Bronchial epithelial cell (primary cell): ENCODE data around the gene IQSEC3. TPM values are rescaled to one million over a fixed set of nuclear protein-coding genes. Genes with fewer than 3 reads are reported as not detected.
A peak's percentile ranks its signal among the peaks of the same experiment; 100 is the strongest.

Experiments used
- DNase-seq: peaks from one replicate; pipeline ENCODE4 v3.0.0-alpha.2; 2010; ENCODE audit warnings: low read depth
- FAIRE-seq: peaks from 2 replicates; lab custom pipeline; 2011; peaks lifted over from hg19 to GRCh38; lab: Jason Lieb, UNC
- H3K27me3 ChIP-seq: 2 replicates; pipeline ENCODE4 v1.5.1; 2011; ENCODE audit warnings: low read length; ENCODE audit not compliant: control insufficient read depth, insufficient read depth
- H3K36me3 ChIP-seq: 2 replicates; pipeline ENCODE4 v1.5.1; 2011; ENCODE audit warnings: low read length; ENCODE audit not compliant: control insufficient read depth, insufficient read depth
- H3K4me3 ChIP-seq: 2 replicates; pipeline ENCODE4 v1.5.1; 2011; ENCODE audit warnings: mild to moderate bottlenecking, low read depth, low read length, control low read depth
- CTCF ChIP-seq: IDR thresholded peaks from 2 replicates; pipeline ENCODE4 v1.5.1; 2011; ENCODE audit warnings: mild to moderate bottlenecking, moderate library complexity, low read length, control low read depth, inconsistent platforms; ENCODE audit not compliant: insufficient read depth, severe bottlenecking
- total RNA-seq: library from RNA; depleted of rRNA; stranded (reverse); fragments of >200 nt; gene quantifications from 2 replicates; pipeline ENCODE4 v1.2.1, GENCODE V29; 2014

Gene IQSEC3
- total RNA-seq, 1 donor from 2014 or later: not detected

GRCh38 chr12:208813-209212 lies 142.2 kb downstream of the IQSEC3 start:
- DNase-seq: no peak
- no peak for FAIRE-seq
- Histone ChIP-seq H3K36me3 (no peaks in the 10 kb centered on the region), H3K4me3 (no peak overlapping the region), H3K27me3 (peaks cover 14% of the 10 kb centered on the region)
- TF ChIP-seq CTCF: no peak

DNA sequence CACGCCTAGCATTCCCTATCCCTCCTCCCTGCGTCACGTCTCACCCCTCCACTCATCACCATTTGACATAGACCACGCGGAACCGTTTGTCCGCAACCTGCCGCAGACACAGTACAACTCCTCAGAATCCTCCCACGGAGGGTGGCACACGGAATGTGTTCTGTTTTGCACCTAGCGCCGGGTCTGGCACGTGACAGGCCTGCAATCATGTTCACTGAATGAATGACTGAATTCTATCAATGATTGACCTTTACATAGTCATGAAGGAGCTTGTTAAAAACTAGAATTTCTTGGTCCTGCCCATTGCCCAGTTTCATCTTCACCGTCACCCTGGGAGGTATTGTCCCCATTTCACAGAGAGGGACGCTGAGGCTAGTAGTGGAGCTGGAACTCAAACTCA lies 142.7 kb downstream of the IQSEC3 start:
- DNase-seq: no peak
- Histone ChIP-seq H3K27me3 (peaks cover 13% of the 10 kb centered on the region), H3K4me3 (no peak overlapping the region), H3K36me3 (no peaks in the 10 kb centered on the region)
- no peak for TF ChIP-seq CTCF
- no peak for FAIRE-seq

GRCh38 chr12:209851-210250 lies 143.3 kb downstream of the IQSEC3 start:
- Histone ChIP-seq H3K36me3 (no peaks in the 10 kb centered on the region), H3K4me3 (no peak overlapping the region), H3K27me3 (peaks cover 13% of the 10 kb centered on the region)
- FAIRE-seq (peak; percentile 47), DNase-seq (no peak)
- TF ChIP-seq CTCF: no peak

DNA sequence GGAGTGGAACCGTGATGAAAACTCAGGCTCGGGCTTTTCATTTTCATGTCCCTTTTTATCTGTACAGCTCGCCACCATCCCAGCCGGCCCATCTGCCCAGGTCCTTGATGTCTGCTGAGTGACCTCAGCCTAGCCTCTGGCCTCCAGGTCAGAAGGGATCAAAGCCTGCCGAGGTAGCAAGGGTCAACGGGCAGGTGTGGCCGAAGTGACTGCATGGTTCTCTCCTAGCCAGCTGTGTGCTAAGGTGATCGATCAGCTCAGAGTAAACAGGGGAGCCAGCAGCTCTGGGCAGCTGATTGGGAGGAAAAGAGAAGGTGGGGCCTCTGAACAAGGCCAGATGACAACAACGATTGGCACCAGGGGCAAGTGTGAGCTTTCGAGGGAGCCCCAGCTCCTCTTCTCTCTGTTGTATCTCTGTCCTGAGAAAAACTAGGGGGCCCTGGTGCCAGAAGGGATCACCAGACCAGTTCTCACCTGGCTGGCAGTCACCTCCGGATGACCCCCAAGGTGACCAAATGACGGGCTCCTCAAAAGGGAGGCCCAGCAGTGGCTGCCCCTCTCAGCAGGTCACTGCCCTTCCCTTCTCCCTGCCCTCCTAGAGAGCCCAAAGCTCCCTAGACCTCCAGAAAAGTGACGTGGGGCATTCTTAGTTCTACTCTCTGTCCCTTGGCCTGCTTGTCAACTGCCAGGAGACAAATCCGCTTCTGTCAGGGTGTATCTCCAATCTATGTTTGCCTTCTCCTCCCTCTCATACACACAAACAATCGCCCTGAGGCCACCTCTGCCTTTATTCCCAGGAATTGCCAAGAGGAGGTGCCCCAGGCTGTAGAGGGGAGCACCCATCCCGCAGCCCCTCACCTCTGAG lies 143.9 kb downstream of the IQSEC3 start:
- no peak overlapping the region for H3K4me3 ChIP-seq
- no peak for FAIRE-seq
- peaks cover 11% of the 10 kb centered on the region for H3K27me3 ChIP-seq
- no peak for DNase-seq
- H3K36me3 ChIP-seq: no peaks in the 10 kb centered on the region
- no peak for TF ChIP-seq CTCF

DNA sequence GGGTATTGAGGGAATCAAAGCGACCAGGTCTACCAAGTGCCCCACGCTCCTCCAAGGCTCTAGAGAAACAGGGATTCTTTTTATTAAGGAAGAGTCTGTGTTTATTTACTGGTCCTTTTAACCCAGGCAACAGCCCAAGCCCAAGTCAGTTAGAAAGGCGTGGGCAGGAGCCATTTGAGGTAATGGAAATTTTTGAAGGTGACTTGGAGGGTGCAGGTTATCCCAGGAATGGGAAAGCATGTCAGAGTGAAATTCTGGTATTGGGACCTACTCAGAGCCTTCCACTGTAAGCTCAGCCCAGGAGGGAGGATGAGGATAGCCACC lies 144.5 kb downstream of the IQSEC3 start:
- FAIRE-seq: no peak
- no peak for DNase-seq
- Histone ChIP-seq H3K4me3 (no peak overlapping the region), H3K27me3 (peaks cover 11% of the 10 kb centered on the region), H3K36me3 (no peaks in the 10 kb centered on the region)
- no peak for TF ChIP-seq CTCF
